Measurements from ENCODE around the gene ROBO1. TPM values are rescaled to one million over a fixed set of nuclear protein-coding genes. Genes with fewer than 3 reads are reported as not detected.

Gene ROBO1
- total and polyA plus RNA-seq, 2 of the 13 experiments (the other 11 are each of a cell fraction or from before 2014, with no cell fraction given), result 52.2 to 71.0 TPM

GRCh38 chr3:78659386-78659987 is 1108.3 kb downstream of the ROBO1 start:
- Histone ChIP-seq H3K9me3 (ENCODE audit: low read length) (no peaks in the 10 kb centered on the region), H3K4me3 (replicated peaks in 1 of 3; ENCODE audit: insufficient read depth in 1 of 3, low read depth in 2 of 3, low read length in 3 of 3) (no peak overlapping the region), H3K27ac (ENCODE audit: extremely low read length, insufficient read depth, low read length) (no peak overlapping the region), H3K36me3 (replicated peaks in 1 of 2; ENCODE audit: control insufficient read depth in 1 of 2, insufficient read depth in 2 of 2, low read length in 2 of 2) (peaks cover 10 to 41% of the 10 kb centered on the region in 2 experiments; a peak in 4 of 5 replicates), H2AFZ (ENCODE audit: low read length) (no peak overlapping the region), H3K27me3 (ENCODE audit: control insufficient read depth in 1 of 2, insufficient read depth in 2 of 2, low read length in 2 of 2) (no peaks in the 10 kb centered on the region), H3K4me1 (ENCODE audit: insufficient read depth, low read length) (no peaks in the 10 kb centered on the region), H3K4me2 (ENCODE audit: low read depth, low read length) (no peak overlapping the region), H4K20me1 (ENCODE audit: insufficient read depth, low read length) (no peaks in the 10 kb centered on the region), H3K79me2 (ENCODE audit: insufficient read depth, low read length) (no peaks in the 10 kb centered on the region), H3K9ac (ENCODE audit: insufficient read depth, low read depth, low read length) (no peak overlapping the region)
- DNase-seq (ENCODE audit: low spot score) (peak; percentile 29), ATAC-seq (no peak; the same call in 2 of the 3 replicates), FAIRE-seq (no peak)
- 57% methylated on average over 6 of the region's 6 CpGs for WGBS (ENCODE audit: low lambda C conversion rate)
- intact Hi-C loops (cut with micrococcal nuclease; ENCODE audit: unreplicated experiment) (loop anchor here (1.0 kb wide), 2 partner anchors 329 to 373 kb away; no protein-coding TSS in a partner anchor), in situ Hi-C loops (cut with HindIII; ENCODE audit: extremely low pct_ligation_motif_present, low pct_unique_long_range_greater_than_20kb) (loop anchor here (25.0 kb wide), 1 partner anchor 703 kb away; no protein-coding TSS in a partner anchor)
- BruUV-seq (replicated peaks), result no TSS peak
- ChIA-PET CTCF (ENCODE audit: low intra/inter-chr PET ratio, low total read pairs) (interaction anchor here (0.7 to 4.0 kb wide), 4 partner anchors 329 to 702 kb away, joined by 3 to 51 read pairs (median 6); no protein-coding TSS in a partner anchor), POLR2A (no interaction called here)
- TF ChIP-seq STAG1 (CRISPR knock-in tag; IDR thresholded peaks at IDR 0.05), result peak; percentile 83
- TF ChIP-seq RFX3 (CRISPR knock-in tag; IDR thresholded peaks at IDR 0.05), result no peak
- no peak for TF ChIP-seq ARID5B (CRISPR knock-in tag; IDR thresholded peaks at IDR 0.05)
- TF ChIP-seq CC2D1A (CRISPR knock-in tag; IDR thresholded peaks at IDR 0.05), result no peak
- 0 out of 2 replicates have a peak, but pooled peaks have one; percentile 26 for TF ChIP-seq PATZ1 (CRISPR knock-in tag; IDR thresholded peaks at IDR 0.05)
- no peak for TF ChIP-seq MXI1 (IDR thresholded peaks at IDR 0.05; ENCODE audit: borderline replicate concordance, low read depth, low read length)
- no peak for TF ChIP-seq ZNF605 (CRISPR knock-in tag; IDR thresholded peaks at IDR 0.05)
- no peak for TF ChIP-seq MAFG (CRISPR knock-in tag; IDR thresholded peaks at IDR 0.05)
- TF ChIP-seq SMC3 (IDR thresholded peaks at IDR 0.05; ENCODE audit: low read length), result peak; percentile 75
- peak; percentile 30; the same call in 1 of the 2 replicates for TF ChIP-seq FOXA3 (CRISPR knock-in tag; IDR thresholded peaks at IDR 0.05)
- TF ChIP-seq CTCF (CRISPR knock-in tag; IDR thresholded peaks at IDR 0.05), result peak; percentile 58
- no peak for TF ChIP-seq ZNF768 (CRISPR knock-in tag; IDR thresholded peaks at IDR 0.05)
- 0 out of 2 replicates have a peak, but pooled peaks have one; percentile 13 for TF ChIP-seq GATAD2A (CRISPR knock-in tag; IDR thresholded peaks at IDR 0.05)
